ENCODE results near the gene LHX1. TPM values are rescaled to one million over a fixed set of nuclear protein-coding genes. Genes with fewer than 3 reads are reported as not detected.

The LHX1 gene
- total RNA-seq, 1 donor from 2014 or later: not detected

GRCh38 chr17:36972186-36972700 lies 35.0 kb downstream of the LHX1 start:
- no peak for DNase-seq (ENCODE audit: low spot score)

DNA sequence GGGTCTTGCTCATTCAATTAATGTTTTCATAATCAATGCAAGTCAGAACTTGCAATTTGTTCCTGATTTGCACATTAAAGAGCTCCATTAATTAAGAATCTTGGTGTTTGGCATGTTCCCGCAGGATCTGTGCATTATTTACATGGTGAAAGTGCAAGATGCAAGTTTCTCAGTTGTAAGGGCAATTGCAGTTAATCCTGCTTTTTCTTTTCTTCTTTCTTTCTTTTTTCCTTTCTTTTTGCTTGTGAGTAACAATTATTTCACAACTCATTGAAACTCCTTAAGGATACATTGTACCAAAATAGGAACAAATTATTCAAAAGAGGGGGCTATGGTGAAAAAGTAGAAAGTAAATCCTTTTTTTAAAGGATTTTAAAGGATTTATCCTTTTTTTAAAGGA lies 35.6 kb downstream of the LHX1 start:
- DNase-seq (ENCODE audit: low spot score): no peak

DNA sequence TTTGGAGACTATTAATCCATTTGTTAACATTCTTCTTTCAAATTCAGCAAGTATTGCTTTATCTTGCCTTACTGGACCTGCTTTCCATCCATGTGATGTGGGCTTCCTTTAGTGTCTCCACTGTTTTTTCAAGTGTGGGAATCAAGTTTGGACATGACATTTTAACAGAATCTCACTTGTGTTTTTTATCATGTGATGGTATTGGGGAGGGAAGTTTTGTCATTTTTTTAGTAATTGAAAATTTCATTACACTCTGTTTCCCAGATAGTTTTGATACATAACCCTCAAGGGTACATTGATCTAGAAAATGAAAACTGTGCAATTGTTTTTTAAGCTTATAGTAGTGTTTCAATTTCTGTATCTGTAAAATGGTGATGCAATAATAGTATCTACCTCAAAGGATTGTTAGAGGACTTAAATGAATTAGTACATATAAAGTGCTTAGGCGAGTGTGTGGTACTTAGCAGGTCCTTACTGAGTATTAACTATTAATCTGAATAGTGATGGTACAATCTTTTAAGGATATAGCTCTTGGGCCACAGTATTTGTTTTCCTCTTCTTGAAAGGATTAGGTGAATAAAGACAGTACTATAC lies 38.7 kb downstream of the LHX1 start:
- no peak for DNase-seq (ENCODE audit: low spot score)

DNA sequence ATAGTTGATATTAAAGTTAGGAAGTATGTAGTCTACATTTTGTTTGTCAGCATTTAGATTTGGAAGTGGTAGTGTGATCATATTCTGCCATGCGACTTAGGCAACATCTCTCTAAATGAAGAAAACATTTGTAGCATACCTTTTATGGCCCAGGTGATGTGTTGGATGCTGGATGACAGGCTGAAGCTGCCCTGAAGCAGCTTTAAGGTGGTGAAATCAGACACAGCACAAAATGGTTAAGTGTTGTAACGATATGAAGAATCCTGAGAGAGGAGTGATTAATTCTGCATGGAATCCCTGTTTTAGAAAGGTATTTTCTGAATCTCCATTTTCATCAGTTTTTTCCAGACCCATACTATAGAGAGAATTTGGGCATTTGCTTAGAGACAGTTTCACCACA lies 39.8 kb downstream of the LHX1 start:
- no peak for DNase-seq (ENCODE audit: low spot score)

DNA sequence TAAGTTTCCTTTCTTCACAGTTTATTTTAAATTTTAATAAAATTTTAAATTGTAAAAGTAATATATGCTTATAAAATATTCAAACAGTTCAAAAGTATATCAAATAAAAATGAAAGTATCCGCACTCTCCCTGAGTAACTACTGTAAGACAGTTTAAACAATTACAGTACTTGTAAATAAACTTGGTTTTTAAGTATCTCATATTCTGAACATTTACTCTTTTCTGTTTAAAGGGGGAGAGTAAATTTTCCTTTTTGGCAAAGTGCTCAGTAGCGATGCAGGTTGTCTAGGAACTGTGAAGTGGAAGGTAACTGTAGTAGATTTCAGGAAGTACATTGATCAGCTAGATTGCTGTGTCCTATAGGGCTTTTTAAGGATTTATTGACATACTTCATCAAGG lies 40.3 kb downstream of the LHX1 start:
- no peak for DNase-seq (ENCODE audit: low spot score)

DNA sequence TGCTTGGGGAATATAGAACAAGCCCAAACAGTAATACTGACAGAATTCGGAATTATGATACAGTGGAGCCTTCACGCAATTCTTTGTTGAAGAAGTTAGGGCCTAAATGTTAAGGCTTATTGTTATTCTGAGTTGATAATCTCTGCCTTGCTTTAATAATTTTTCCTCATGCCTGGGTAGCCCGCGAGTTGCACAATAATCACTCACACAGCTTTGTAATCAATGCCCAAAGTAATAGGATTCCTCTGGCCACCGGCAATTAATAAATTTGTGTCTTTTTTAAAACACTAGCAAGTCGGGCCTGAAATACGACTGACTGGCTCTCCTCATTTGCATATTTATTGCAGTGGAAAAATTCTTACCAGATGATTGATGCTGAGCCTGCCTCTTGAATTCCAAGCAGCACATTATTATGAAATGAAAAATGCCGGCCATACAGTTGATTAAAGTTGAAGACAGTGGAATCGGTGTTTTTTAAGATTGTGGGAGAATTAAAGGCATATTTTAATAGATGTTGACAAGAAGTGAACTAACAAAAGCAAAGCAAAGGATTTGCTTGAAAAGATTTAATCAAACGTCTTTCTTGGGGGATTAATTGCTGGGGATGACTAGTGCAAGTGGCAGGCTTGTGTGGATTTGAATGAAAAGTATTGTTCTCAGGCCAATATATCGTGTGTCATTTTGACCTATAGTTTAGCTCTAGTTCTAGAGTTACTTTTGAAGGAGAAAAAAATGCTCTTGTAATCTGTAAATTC lies 41.7 kb downstream of the LHX1 start:
- no peak for DNase-seq (ENCODE audit: low spot score)

DNA sequence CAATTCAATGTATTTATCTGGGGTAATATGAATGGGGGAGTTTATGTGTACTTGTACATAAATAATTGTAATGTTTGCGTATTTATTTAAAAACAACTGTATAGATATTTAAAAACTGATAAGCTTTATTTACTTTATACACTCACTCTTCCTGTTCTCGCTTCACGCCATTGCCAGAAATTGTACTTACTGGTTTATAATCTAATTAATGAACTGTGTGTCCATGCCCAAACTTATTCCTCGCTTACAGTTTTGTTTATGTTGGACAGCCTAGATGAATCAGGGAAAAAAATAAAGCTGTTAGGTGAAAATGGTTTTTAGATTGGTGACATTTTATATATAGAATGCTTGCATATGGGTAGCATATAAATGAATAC lies 42.3 kb downstream of the LHX1 start:
- DNase-seq (ENCODE audit: low spot score): no peak

- no peak for DNase-seq (ENCODE audit: low spot score)
These were observed 43.0 kb downstream of the LHX1 start for GRCh38 chr17:36980280-36980761.

DNA sequence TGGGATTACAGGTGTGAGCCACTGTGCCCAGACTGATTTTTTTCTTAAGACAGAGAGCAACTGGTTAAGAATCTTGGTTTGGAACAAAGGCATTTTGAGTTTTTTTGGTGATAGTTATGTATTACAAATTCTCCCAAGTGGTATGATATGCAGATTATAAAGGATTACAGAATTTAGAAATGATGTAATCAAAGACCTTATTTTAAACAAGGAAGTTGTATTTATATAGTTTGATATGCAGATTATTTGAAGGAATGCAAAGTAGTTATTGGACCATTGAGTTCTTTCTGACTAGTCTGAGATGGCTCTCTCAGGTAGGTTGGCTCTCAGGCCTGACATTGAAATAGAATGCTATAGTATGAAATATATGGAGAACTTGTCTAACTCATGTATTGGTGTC lies 46.3 kb downstream of the LHX1 start:
- DNase-seq (ENCODE audit: low spot score): no peak

DNA sequence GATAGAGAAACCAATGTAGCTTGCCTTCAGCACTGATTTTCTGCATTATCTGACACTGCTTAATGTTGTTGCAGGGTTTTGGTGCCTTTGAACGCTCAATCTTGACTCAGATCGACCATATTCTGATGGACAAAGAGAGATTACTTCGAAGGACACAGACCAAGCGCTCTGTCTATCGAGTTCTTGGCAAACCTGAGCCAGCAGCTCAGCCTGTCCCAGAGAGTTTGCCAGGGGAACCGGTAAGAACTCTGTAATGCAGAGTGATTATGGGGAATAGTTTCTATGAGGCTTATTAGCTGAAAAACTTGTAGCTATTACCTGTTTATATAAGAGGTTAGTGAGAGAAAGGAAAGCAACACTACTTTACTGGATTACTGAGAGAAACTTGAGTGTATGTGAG lies 51.9 kb downstream of the LHX1 start:
- DNase-seq (ENCODE audit: low spot score): no peak

DNA sequence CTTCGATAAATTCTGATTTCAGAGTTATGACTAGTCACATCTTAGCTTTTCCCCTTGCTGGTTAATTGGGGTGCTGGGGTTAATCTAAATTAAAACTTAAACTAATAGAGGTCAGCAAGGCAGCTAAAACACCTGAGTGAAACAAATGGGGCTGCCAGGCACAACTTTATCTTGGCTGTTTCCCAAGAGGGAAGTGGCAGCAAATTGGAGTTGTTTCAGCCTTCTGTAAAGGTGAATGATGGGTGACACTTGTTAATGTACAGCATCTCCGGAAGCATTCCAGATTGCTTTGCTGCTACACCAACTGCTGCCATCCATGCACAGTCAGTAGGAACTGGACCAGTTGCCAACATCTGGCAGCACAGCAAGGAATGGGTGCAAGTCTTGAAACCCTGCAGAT lies 55.4 kb downstream of the LHX1 start:
- peak; percentile 29 for DNase-seq (ENCODE audit: low spot score)

DNA sequence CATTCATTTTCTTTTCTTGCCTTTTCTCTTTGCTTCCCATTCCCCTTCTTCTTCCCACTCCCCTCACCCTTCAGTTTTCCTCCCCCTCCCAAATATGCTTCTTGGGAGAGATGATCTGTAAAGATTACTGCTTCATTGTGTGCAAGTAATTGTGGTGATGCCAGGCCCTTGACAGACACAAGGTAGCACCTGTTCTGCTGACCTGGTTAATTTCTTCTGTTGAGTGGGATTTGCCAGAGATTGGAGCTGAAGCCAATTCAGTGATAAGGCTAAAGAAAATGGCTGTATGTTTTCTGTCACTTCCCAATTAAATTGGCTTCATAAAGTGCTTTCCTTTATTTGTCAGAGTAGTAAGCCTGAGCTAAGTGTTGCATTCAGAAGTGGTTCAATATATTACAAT lies 56.0 kb downstream of the LHX1 start:
- DNase-seq (ENCODE audit: low spot score): no peak

Other genes starting within 250 kb of the LHX1 start
- 39.6 TPM for gene AATF, start 11.5 kb downstream of the LHX1 start, total RNA-seq

Measured in mucosa of gallbladder (tissue), 1 donor.